Nephron progenitor cell (in vitro differentiated cells): ENCODE data around the gene TCF7L2.

Experiments
- DNase-seq: peaks from one replicate; pipeline ENCODE4 v3.0.0; 2021
- H3K27ac Mint-ChIP-seq: 2 replicates; pipeline ENCODE4 v1.8.0; 2021; ENCODE audit warnings: mild to moderate bottlenecking, moderate library complexity, mixed read lengths
- H3K27me3 Mint-ChIP-seq: 2 replicates; pipeline ENCODE4 v1.8.0; 2021; ENCODE audit warnings: mild to moderate bottlenecking, low read depth, mixed read lengths; ENCODE audit not compliant: poor library complexity
- H3K36me3 Mint-ChIP-seq: 2 replicates; pipeline ENCODE4 v1.8.0; 2021; ENCODE audit warnings: low read depth, mixed read lengths
- H3K4me1 Mint-ChIP-seq: 2 replicates; pipeline ENCODE4 v1.8.0; 2021; ENCODE audit warnings: mixed read lengths
- H3K4me3 Mint-ChIP-seq: 2 replicates; pipeline ENCODE4 v1.8.0; 2021; ENCODE audit warnings: mild to moderate bottlenecking, moderate library complexity, mixed read lengths
- H3K9me3 Mint-ChIP-seq: 2 replicates; pipeline ENCODE4 v1.8.0; 2021; ENCODE audit warnings: mild to moderate bottlenecking, moderate library complexity, mixed read lengths
- TF ChIP-seq, protein P1 (sequence below): fragments of 200-600 bp; sonication (generic); IDR thresholded peaks from 2 replicates; pipeline ENCODE4 v1.5.0; 2021; ENCODE audit warnings: antibody characterized with exemption

Gene TCF7L2

DNA sequence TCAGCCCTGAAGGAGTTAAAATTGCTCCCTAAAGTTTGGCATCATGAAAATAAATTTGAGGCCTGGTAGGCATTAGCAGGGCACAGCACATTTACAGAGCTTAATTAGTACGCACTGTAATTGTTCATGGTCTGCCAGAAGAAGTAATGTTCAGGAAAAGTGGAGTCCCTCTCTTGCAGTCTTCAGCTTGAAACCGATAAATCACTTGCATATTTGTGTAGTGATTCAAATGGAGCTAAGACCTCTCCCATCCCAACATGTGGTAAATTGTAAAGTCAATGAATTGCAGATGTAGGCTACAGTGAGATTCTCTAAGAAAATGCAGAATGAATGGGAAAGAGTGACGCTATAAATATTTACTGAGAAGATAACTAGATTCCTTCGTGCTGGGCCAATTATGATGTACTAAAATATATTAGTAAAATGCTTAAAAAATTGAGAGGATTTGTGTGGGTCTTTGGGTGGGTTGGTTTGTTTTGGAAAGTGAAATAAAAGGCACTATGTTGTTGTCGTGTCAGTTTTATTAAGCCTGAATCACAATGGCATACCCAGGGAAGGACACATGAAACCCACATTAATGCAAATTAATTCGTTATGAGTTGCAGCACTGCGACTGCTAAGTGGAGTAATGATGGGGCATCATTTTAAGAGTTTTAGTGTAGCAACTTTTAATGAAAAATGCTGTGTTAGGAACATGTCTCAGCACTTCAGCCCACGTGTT, 8.4 kb downstream of the TCF7L2 start:
- Mint-ChIP-seq H3K4me1 (peaks cover 92% of the 10 kb centered on the region), H3K27ac (peak overlapping the region; percentile 28), H3K36me3 (peaks cover 7% of the 10 kb centered on the region), H3K4me3 (peak overlapping the region; percentile 93), H3K9me3 (no peaks in the 10 kb centered on the region), H3K27me3 (peaks cover 2% of the 10 kb centered on the region)
- DNase-seq, result no peak
- TF ChIP-seq, protein P1, sequence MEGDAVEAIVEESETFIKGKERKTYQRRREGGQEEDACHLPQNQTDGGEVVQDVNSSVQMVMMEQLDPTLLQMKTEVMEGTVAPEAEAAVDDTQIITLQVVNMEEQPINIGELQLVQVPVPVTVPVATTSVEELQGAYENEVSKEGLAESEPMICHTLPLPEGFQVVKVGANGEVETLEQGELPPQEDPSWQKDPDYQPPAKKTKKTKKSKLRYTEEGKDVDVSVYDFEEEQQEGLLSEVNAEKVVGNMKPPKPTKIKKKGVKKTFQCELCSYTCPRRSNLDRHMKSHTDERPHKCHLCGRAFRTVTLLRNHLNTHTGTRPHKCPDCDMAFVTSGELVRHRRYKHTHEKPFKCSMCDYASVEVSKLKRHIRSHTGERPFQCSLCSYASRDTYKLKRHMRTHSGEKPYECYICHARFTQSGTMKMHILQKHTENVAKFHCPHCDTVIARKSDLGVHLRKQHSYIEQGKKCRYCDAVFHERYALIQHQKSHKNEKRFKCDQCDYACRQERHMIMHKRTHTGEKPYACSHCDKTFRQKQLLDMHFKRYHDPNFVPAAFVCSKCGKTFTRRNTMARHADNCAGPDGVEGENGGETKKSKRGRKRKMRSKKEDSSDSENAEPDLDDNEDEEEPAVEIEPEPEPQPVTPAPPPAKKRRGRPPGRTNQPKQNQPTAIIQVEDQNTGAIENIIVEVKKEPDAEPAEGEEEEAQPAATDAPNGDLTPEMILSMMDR, result no peak

DNA sequence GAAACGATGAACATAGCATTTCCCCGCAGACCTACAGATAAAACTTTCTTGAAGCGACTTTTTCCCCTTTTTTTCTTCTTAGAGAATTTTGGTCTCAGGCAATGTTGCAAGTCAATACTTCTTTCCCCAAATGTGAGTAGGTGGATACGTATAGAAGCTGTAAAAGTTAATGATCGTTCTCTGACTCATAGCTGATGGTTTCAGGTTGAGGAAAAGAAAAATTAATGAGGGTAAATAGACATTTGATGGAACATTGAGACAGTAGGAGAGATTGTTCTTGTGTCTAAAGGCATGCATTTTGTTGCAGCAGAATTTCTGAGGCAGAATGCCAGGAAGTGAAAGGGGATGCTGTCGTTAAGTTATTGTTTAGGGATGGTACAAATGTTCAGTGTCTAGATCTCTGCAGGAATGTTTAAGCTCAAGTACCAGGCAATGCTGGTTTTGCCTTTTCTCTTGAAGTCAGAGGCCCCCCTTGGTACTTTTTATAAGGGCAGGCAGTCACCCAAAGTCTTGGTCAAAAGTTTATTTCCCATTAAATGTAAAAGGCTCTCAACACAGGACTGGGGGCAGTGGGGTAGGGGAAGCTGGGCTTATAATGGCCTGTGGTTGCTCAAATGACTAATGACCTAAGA, 9.3 kb downstream of the TCF7L2 start:
- no peak for DNase-seq
- H3K36me3 Mint-ChIP-seq, result peaks cover 15% of the 10 kb centered on the region
- TF ChIP-seq, protein P1, result no peak

DNA sequence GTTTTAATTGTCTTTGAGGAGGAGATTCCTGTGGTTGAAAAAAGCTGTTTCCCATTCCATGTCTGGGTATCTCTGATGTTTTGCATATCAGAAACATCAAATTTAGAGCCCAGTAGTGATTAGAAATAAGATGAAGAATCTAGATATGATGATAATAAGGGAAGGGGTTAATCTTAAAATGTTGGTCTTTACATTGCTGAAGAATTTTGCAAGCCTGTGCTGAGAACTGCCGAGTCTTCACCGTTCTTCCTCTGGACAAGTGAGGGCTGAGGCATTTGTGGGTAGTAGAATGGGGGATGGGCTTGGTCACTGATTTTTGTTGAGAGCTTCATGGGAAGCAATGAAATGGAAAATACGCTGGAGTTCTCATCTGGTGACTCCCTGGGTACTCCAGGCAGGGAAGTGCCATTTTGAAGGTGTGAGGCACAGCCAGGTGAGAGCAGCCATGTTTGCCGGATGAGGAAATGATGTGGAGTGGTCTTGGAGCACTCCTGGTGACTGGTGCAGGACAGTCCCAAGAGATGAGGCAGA, 10.2 kb downstream of the TCF7L2 start:
- Mint-ChIP-seq H3K4me1 (peaks cover 91% of the 10 kb centered on the region), H3K27ac (no peak overlapping the region)

More for the DNA sequence above, 9.3 kb downstream of the TCF7L2 start:
- Mint-ChIP-seq H3K9me3 (no peaks in the 10 kb centered on the region), H3K4me1 (peaks cover 92% of the 10 kb centered on the region), H3K4me3 (peak overlapping the region; percentile 93), H3K27ac (no peak overlapping the region), H3K27me3 (peaks cover 2% of the 10 kb centered on the region)

DNA sequence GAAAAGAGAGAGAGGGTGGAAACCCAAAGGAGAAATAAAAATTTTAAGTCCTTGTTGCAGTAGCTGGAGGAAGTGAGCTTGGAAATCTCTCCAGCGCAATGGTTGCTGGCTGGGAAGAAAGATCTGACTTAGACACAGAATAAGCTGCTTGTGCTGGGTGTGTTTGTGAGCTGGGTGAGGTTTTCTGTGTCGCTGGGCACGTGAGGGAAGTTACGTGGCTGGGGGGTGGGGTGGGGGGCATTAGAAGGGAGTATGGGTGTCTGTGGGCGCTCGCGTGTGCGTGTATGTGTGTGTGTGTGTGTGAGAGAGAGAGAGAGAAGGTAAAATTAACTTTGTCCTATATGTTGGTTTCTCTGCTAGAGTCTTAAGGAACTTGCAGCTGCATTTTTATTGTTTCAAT, 11.6 kb downstream of the TCF7L2 start:
- Mint-ChIP-seq H3K4me1 (peaks cover 85% of the 10 kb centered on the region), H3K9me3 (no peaks in the 10 kb centered on the region), H3K27me3 (peaks cover 2% of the 10 kb centered on the region), H3K27ac (no peak overlapping the region), H3K36me3 (peaks cover 32% of the 10 kb centered on the region), H3K4me3 (peak overlapping the region; percentile 11)
- TF ChIP-seq, protein P1, result no peak
- DNase-seq, result no peak

More for the DNA sequence above, 10.2 kb downstream of the TCF7L2 start:
- Mint-ChIP-seq H3K27me3 (peaks cover 2% of the 10 kb centered on the region), H3K36me3 (peaks cover 22% of the 10 kb centered on the region), H3K4me3 (peak overlapping the region; percentile 93), H3K9me3 (no peaks in the 10 kb centered on the region)
- TF ChIP-seq, protein P1, result no peak
- no peak for DNase-seq

DNA sequence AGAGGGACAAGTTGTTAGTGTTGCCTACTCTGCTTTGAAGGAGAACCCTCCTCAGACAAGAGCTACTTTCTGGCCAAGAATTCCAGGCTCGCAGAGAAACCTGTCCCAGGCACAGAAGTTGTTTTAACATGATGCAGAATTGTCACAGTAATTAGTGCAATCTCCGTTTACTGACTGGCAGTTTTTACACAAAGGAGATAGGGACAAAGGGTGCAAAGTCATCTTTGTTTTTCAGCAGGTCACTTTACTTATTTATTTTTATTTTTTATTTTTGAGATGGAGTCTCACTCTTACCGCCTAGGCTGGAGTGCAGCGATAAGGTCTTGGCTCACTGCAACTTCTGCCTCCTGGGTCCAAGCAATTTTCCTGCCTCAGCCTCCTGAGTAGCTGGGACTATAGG, 12.3 kb downstream of the TCF7L2 start:
- no peak for DNase-seq
- TF ChIP-seq, protein P1, result no peak
- H3K9me3 Mint-ChIP-seq, result no peaks in the 10 kb centered on the region
- peaks cover 2% of the 10 kb centered on the region for H3K27me3 Mint-ChIP-seq
- H3K4me3 Mint-ChIP-seq, result peak overlapping the region; percentile 9
- no peak overlapping the region for H3K27ac Mint-ChIP-seq
- peaks cover 40% of the 10 kb centered on the region for H3K36me3 Mint-ChIP-seq
- H3K4me1 Mint-ChIP-seq, result peaks cover 78% of the 10 kb centered on the region
